ENCODE results near the gene SEMA3G. TPM values are rescaled to one million over a fixed set of nuclear protein-coding genes. Genes with fewer than 3 reads are reported as not detected.

Gene SEMA3G
- total and polyA plus RNA-seq, 8 donors, result 5.7 to 36.5 (median 6.9) TPM

- H3K9me3 ChIP-seq, result no peaks in the 10 kb centered on the region
- H3K4me1 ChIP-seq, result no peaks in the 10 kb centered on the region
- no peak for TF ChIP-seq CTCF (IDR thresholded peaks at IDR 0.05)
- DNase-seq (no peak), ATAC-seq (no peak)
- H3K4me3 ChIP-seq, result no peak overlapping the region
- intact Hi-C loops (cut with DNase I), result no loop called here
- H3K27ac ChIP-seq, result no peak overlapping the region
- H3K27me3 ChIP-seq, result no peaks in the 10 kb centered on the region
- peaks cover 0 to 18% of the 10 kb centered on the region in 2 donors for H3K36me3 ChIP-seq
These were observed 60.7 kb downstream of the SEMA3G start for GRCh38 chr3:52384019-52384761.

GRCh38 chr3:52383446-52383845, 61.5 kb downstream of the SEMA3G start:
- no peaks in the 10 kb centered on the region for H3K4me1 ChIP-seq
- peaks cover 0 to 14% of the 10 kb centered on the region in 2 donors for H3K36me3 ChIP-seq
- H3K9me3 ChIP-seq, result no peaks in the 10 kb centered on the region
- no peak overlapping the region for H3K27ac ChIP-seq
- DNase-seq (no peak), ATAC-seq (no peak)
- intact Hi-C loops (cut with DNase I), result no loop called here
- no peak for TF ChIP-seq CTCF (IDR thresholded peaks at IDR 0.05)
- H3K27me3 ChIP-seq, result no peaks in the 10 kb centered on the region
- no peak overlapping the region for H3K4me3 ChIP-seq

Other genes with a start within 250 kb of the SEMA3G start
- 10 to 100 TPM; 66.7 to 70.1 TPM for gene ALAS1, start 246.9 kb downstream of the SEMA3G start, total RNA-seq
- gene ALAS1, start 246.9 kb downstream of the SEMA3G start, polyA plus RNA-seq (ENCODE audit: insufficient read length in 6 of 6), result 10 to 100 TPM; 31.6 to 45.3 (median 41.6) TPM
- 1 to 10 TPM in 1 of 2 donors, not detected in 1; 1.5 TPM for gene TLR9, start 219.5 kb downstream of the SEMA3G start, total RNA-seq
- gene TLR9, start 219.5 kb downstream of the SEMA3G start, polyA plus RNA-seq (ENCODE audit: insufficient read length in 6 of 6), result under 1 TPM; 0.21 to 0.78 (median 0.39) TPM
- 10 to 100 TPM; 47.7 to 77.5 TPM for gene TWF2, start 205.9 kb downstream of the SEMA3G start, total RNA-seq
- gene TWF2, start 205.9 kb downstream of the SEMA3G start, polyA plus RNA-seq (ENCODE audit: insufficient read length in 6 of 6), result 10 to 100 TPM; 28.9 to 37.7 (median 30.9) TPM
- 10 to 100 TPM; 33.1 to 48.3 TPM for gene PPM1M, start 199.3 kb downstream of the SEMA3G start, total RNA-seq
- 10 to 100 TPM; 27.4 to 36.3 (median 30.9) TPM for gene PPM1M, start 199.3 kb downstream of the SEMA3G start, polyA plus RNA-seq (ENCODE audit: insufficient read length in 6 of 6)
- 10 to 100 TPM; 60.2 to 67.9 TPM for gene WDR82, start 166.5 kb downstream of the SEMA3G start, total RNA-seq
- gene WDR82, start 166.5 kb downstream of the SEMA3G start, polyA plus RNA-seq (ENCODE audit: insufficient read length in 6 of 6), result 100 to 1,000 TPM; 101 to 124 (median 114) TPM
- 10 to 100 TPM in 1 of 2 donors, 1 to 10 TPM in 1; 8.9 to 13.7 TPM for gene GLYCTK, start 157.3 kb downstream of the SEMA3G start, total RNA-seq
- 10 to 100 TPM; 10.3 to 11.7 (median 11.0) TPM for gene GLYCTK, start 157.3 kb downstream of the SEMA3G start, polyA plus RNA-seq (ENCODE audit: insufficient read length in 6 of 6)
- 1 to 10 TPM; 6.5 to 7.7 TPM for gene DNAH1, start 128.8 kb downstream of the SEMA3G start, total RNA-seq
- gene DNAH1, start 128.8 kb downstream of the SEMA3G start, polyA plus RNA-seq (ENCODE audit: insufficient read length in 6 of 6), result 10 to 100 TPM in 4 of 6 donors, 1 to 10 TPM in 2; 7.5 to 14.0 (median 10.8) TPM
- gene BAP1, start 35.1 kb downstream of the SEMA3G start, total RNA-seq, result 10 to 100 TPM; 66.6 to 69.8 TPM
- 10 to 100 TPM; 70.0 to 87.2 (median 78.8) TPM for gene BAP1, start 35.1 kb downstream of the SEMA3G start, polyA plus RNA-seq (ENCODE audit: insufficient read length in 6 of 6)
- 1 to 10 TPM; 3.9 to 6.5 TPM for gene PHF7, start 34.4 kb downstream of the SEMA3G start, total RNA-seq
- gene PHF7, start 34.4 kb downstream of the SEMA3G start, polyA plus RNA-seq (ENCODE audit: insufficient read length in 6 of 6), result 10 to 100 TPM in 4 of 6 donors, 1 to 10 TPM in 2; 9.3 to 11.7 (median 10.4) TPM
- gene TNNC1, start 8.9 kb upstream of the SEMA3G start, total RNA-seq, result 100 to 1,000 TPM in 1 of 2 donors, 10 to 100 TPM in 1; 30.7 to 117 TPM
- 10 to 100 TPM; 16.7 to 49.3 (median 30.1) TPM for gene TNNC1, start 8.9 kb upstream of the SEMA3G start, polyA plus RNA-seq (ENCODE audit: insufficient read length in 6 of 6)
- 100 to 1,000 TPM in 1 of 2 donors, 10 to 100 TPM in 1; 72.6 to 104 TPM for gene NISCH, start 10.5 kb upstream of the SEMA3G start, total RNA-seq
- gene NISCH, start 10.5 kb upstream of the SEMA3G start, polyA plus RNA-seq (ENCODE audit: insufficient read length in 6 of 6), result 100 to 1,000 TPM; 133 to 178 (median 154) TPM
- gene STAB1, start 50.2 kb upstream of the SEMA3G start, total RNA-seq, result 100 to 1,000 TPM; 122 to 334 TPM
- gene STAB1, start 50.2 kb upstream of the SEMA3G start, polyA plus RNA-seq (ENCODE audit: insufficient read length in 6 of 6), result 10 to 100 TPM; 46.5 to 58.2 (median 48.0) TPM
- gene NT5DC2, start 88.8 kb upstream of the SEMA3G start, total RNA-seq, result 10 to 100 TPM; 81.8 to 83.1 TPM
- 100 to 1,000 TPM; 211 to 365 (median 268) TPM for gene NT5DC2, start 88.8 kb upstream of the SEMA3G start, polyA plus RNA-seq (ENCODE audit: insufficient read length in 6 of 6)
- gene UQCC5, start 91.5 kb upstream of the SEMA3G start, total RNA-seq, result 10 to 100 TPM; 19.0 to 20.4 TPM
- 10 to 100 TPM in 5 of 6 donors, 1 to 10 TPM in 1; 9.6 to 19.1 (median 14.9) TPM for gene UQCC5, start 91.5 kb upstream of the SEMA3G start, polyA plus RNA-seq (ENCODE audit: insufficient read length in 6 of 6)
- 10 to 100 TPM; 63.0 to 79.8 TPM for gene PBRM1, start 240.8 kb upstream of the SEMA3G start, total RNA-seq
- 10 to 100 TPM; 62.2 to 75.1 (median 65.8) TPM for gene PBRM1, start 240.8 kb upstream of the SEMA3G start, polyA plus RNA-seq (ENCODE audit: insufficient read length in 6 of 6)
- 10 to 100 TPM; 44.5 to 74.7 TPM for gene GNL3, start 240.9 kb upstream of the SEMA3G start, total RNA-seq
- 100 to 1,000 TPM in 4 of 6 donors, 10 to 100 TPM in 2; 90.5 to 127 (median 105) TPM for gene GNL3, start 240.9 kb upstream of the SEMA3G start, polyA plus RNA-seq (ENCODE audit: insufficient read length in 6 of 6)

Data from left lung (tissue), 10 donors.